ENCODE data around the gene POU6F2.
"Not testable (repeated sequence)": the region's sequence is repeated elsewhere in the genome, so short reads cannot be mapped to it uniquely, and the experiment has no call there.

Gene POU6F2

DNA sequence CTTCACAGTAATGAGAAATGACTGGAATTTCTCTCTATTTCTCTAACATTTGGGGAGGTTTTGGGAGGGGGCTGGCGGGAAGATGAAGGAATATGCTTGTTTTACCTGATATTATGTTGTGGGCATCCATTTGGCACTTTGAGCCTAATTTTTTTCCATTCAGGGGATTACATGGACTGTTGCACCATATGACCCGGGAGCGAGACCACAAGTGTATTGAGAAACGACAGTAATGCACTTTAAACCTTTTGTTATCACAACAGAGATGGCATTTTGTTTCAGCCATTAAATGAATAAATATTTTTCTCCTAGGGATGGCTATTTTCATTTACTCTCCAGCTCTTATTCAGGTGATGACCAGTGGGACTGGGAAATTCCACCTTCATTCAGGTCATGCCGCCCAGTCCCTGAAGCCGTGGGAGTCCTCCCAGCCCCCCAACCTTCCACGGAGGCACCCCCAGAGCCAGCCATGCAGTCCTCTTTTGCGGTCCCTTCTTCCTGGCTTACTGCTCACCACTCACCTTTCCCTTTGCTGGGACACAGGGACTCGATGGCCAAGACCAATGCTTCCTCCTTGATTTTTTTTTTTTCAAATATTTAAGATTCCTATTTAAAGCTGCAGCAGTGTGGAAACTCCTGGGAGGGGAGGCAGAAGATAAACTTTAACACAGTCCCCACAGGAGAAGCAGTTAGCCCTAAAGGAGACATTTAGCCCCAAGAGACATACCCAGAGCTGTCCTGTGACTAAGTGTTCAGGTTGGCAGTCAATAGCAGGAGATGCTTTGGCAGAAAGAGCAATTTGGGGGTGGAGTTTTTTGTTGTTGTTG is 397.6 kb downstream of the POU6F2 start:
- TF ChIP-seq, protein P1, sequence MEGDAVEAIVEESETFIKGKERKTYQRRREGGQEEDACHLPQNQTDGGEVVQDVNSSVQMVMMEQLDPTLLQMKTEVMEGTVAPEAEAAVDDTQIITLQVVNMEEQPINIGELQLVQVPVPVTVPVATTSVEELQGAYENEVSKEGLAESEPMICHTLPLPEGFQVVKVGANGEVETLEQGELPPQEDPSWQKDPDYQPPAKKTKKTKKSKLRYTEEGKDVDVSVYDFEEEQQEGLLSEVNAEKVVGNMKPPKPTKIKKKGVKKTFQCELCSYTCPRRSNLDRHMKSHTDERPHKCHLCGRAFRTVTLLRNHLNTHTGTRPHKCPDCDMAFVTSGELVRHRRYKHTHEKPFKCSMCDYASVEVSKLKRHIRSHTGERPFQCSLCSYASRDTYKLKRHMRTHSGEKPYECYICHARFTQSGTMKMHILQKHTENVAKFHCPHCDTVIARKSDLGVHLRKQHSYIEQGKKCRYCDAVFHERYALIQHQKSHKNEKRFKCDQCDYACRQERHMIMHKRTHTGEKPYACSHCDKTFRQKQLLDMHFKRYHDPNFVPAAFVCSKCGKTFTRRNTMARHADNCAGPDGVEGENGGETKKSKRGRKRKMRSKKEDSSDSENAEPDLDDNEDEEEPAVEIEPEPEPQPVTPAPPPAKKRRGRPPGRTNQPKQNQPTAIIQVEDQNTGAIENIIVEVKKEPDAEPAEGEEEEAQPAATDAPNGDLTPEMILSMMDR (IDR thresholded peaks at IDR 0.05; ENCODE audit: poor library complexity, severe bottlenecking): no peak
- H3K9me3 ChIP-seq (ENCODE audit: severe bottlenecking): no peaks in the 10 kb centered on the region
- ATAC-seq (ENCODE audit: low read depth) (no peak), DNase-seq (ENCODE audit: low spot score) (no peak)
- H3K27ac ChIP-seq (ENCODE audit: poor library complexity, severe bottlenecking): no peak overlapping the region
- no peaks in the 10 kb centered on the region for H3K4me1 ChIP-seq (ENCODE audit: insufficient read depth, poor library complexity, severe bottlenecking)
- no peak overlapping the region for H3K4me3 ChIP-seq (ENCODE audit: severe bottlenecking)
- no peaks in the 10 kb centered on the region for H3K36me3 ChIP-seq (ENCODE audit: low read depth)
- no peaks in the 10 kb centered on the region for H3K27me3 ChIP-seq (ENCODE audit: insufficient read depth, poor library complexity, severe bottlenecking)

DNA sequence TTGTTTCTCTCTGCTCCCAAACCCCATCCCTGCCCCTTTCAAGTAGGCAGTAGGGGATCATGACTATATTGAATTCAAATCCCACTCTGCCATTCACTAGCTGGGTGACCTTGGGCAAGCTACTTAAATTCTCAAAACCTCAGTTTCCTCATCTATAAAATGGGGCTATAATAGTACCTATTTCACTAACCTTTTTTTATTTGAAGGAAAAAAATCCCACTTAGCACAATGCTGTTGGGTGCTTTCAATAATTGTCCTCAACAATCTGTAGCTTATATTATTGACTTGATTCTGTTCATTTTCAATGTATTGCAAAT is 398.1 kb downstream of the POU6F2 start:
- Histone ChIP-seq H3K9me3 (ENCODE audit: severe bottlenecking) (no peaks in the 10 kb centered on the region), H3K4me3 (ENCODE audit: severe bottlenecking) (no peak overlapping the region), H3K4me1 (ENCODE audit: insufficient read depth, poor library complexity, severe bottlenecking) (no peaks in the 10 kb centered on the region), H3K27ac (ENCODE audit: poor library complexity, severe bottlenecking) (no peak overlapping the region), H3K27me3 (ENCODE audit: insufficient read depth, poor library complexity, severe bottlenecking) (no peaks in the 10 kb centered on the region), H3K36me3 (ENCODE audit: low read depth) (no peaks in the 10 kb centered on the region)
- ATAC-seq (ENCODE audit: low read depth): no peak
- TF ChIP-seq, protein P1 (IDR thresholded peaks at IDR 0.05; ENCODE audit: poor library complexity, severe bottlenecking): no peak
- no peak for DNase-seq (ENCODE audit: low spot score)

- not testable (repeated sequence) for DNase-seq (ENCODE audit: low spot score); ATAC-seq (ENCODE audit: low read depth); H3K27me3 ChIP-seq (ENCODE audit: insufficient read depth, poor library complexity, severe bottlenecking); H3K4me1 ChIP-seq (ENCODE audit: insufficient read depth, poor library complexity, severe bottlenecking); H3K36me3 ChIP-seq (ENCODE audit: low read depth); H3K4me3 ChIP-seq (ENCODE audit: severe bottlenecking); H3K9me3 ChIP-seq (ENCODE audit: severe bottlenecking); H3K27ac ChIP-seq (ENCODE audit: poor library complexity, severe bottlenecking)
Observed at GRCh38 chr7:39376881-39377280, 399.2 kb downstream of the POU6F2 start.

DNA sequence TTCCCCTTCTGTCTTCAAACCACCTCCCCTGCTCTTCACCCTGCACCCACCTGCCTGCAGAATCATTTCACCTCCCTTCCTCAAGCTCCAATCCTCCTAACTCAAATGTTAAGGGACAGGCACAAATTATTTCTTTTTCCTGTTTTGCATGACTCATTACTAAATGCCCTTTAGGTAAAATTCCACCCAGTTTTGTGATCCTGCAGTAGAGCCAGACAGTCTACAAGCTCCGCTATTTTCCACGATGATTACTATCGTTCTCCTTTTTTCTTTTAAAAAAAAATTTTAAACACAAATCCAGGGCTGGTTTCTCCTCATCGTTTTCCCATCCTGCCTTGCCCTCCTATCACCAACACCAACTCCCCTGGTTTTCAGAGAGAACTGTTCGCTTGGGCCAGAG is 401.7 kb downstream of the POU6F2 start:
- no peak for DNase-seq (ENCODE audit: low spot score)
- Histone ChIP-seq H3K4me3 (ENCODE audit: severe bottlenecking) (no peak overlapping the region), H3K27me3 (ENCODE audit: insufficient read depth, poor library complexity, severe bottlenecking) (no peaks in the 10 kb centered on the region), H3K36me3 (ENCODE audit: low read depth) (no peaks in the 10 kb centered on the region), H3K4me1 (ENCODE audit: insufficient read depth, poor library complexity, severe bottlenecking) (no peaks in the 10 kb centered on the region), H3K27ac (ENCODE audit: poor library complexity, severe bottlenecking) (no peak overlapping the region), H3K9me3 (ENCODE audit: severe bottlenecking) (no peaks in the 10 kb centered on the region)
- TF ChIP-seq, protein P1 (IDR thresholded peaks at IDR 0.05; ENCODE audit: poor library complexity, severe bottlenecking): no peak
- ATAC-seq (ENCODE audit: low read depth): no peak

GRCh38 chr7:39383136-39383535 is 405.4 kb downstream of the POU6F2 start:
- no peak overlapping the region for H3K27ac ChIP-seq (ENCODE audit: poor library complexity, severe bottlenecking)
- TF ChIP-seq, protein P1 (IDR thresholded peaks at IDR 0.05; ENCODE audit: poor library complexity, severe bottlenecking): no peak
- H3K9me3 ChIP-seq (ENCODE audit: severe bottlenecking): no peaks in the 10 kb centered on the region
- no peaks in the 10 kb centered on the region for H3K4me1 ChIP-seq (ENCODE audit: insufficient read depth, poor library complexity, severe bottlenecking)
- ATAC-seq (ENCODE audit: low read depth) (no peak), DNase-seq (ENCODE audit: low spot score) (no peak)
- no peaks in the 10 kb centered on the region for H3K27me3 ChIP-seq (ENCODE audit: insufficient read depth, poor library complexity, severe bottlenecking)
- H3K4me3 ChIP-seq (ENCODE audit: severe bottlenecking): no peak overlapping the region
- H3K36me3 ChIP-seq (ENCODE audit: low read depth): no peaks in the 10 kb centered on the region

Measured in RWPE2 (cell line).